ENCODE data around the gene CARD9. TPM values are rescaled to one million over a fixed set of nuclear protein-coding genes. Genes with fewer than 3 reads are reported as not detected.

CARD9 gene
- polyA plus RNA-seq, 1 of the 3 experiments (the other 2 are of a cell fraction) = 1.1 TPM

- TF ChIP-seq REST (IDR thresholded peaks at IDR 0.05; ENCODE audit: low read depth, low read length) (no peak), MEF2A (IDR thresholded peaks at IDR 0.05; ENCODE audit: borderline replicate concordance, low read depth) (no peak), EP300 (IDR thresholded peaks at IDR 0.05; ENCODE audit: borderline replicate concordance in 1 of 2, low read depth in 1 of 2, low read length in 1 of 2) (peak in 1 of 2 experiments; percentile 56; a peak in 2 of 4 replicates), TEAD4 (IDR thresholded peaks at IDR 0.05; ENCODE audit: borderline replicate concordance, insufficient read depth) (no peak), GABPA (IDR thresholded peaks at IDR 0.05; ENCODE audit: low read depth) (no peak), TCF12 (IDR thresholded peaks at IDR 0.05) (peak; percentile 78), RCOR1 (IDR thresholded peaks at IDR 0.05; ENCODE audit: low read length) (peak; percentile 75; the same call in 1 of the 2 replicates), CTCF (IDR thresholded peaks at IDR 0.05) (no peak), FOSL2 (IDR thresholded peaks at IDR 0.05; ENCODE audit: borderline replicate concordance, low read depth) (no peak), ELF1 (IDR thresholded peaks at IDR 0.05) (no peak), SIN3A (IDR thresholded peaks at IDR 0.05; ENCODE audit: borderline replicate concordance, low read depth, low read length) (no peak), POLR2AphosphoS5 (IDR thresholded peaks at IDR 0.05; ENCODE audit: low read depth, low read length) (peak; percentile 38; the same call in 1 of the 2 replicates), TAF1 (IDR thresholded peaks at IDR 0.05; ENCODE audit: borderline replicate concordance, low read depth, low read length) (no peak)
- TF ChIP-seq, protein P1, sequence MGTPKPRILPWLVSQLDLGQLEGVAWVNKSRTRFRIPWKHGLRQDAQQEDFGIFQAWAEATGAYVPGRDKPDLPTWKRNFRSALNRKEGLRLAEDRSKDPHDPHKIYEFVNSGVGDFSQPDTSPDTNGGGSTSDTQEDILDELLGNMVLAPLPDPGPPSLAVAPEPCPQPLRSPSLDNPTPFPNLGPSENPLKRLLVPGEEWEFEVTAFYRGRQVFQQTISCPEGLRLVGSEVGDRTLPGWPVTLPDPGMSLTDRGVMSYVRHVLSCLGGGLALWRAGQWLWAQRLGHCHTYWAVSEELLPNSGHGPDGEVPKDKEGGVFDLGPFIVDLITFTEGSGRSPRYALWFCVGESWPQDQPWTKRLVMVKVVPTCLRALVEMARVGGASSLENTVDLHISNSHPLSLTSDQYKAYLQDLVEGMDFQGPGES (IDR thresholded peaks at IDR 0.05; ENCODE audit: low read depth, low read length) = no peak
- TF ChIP-seq, protein P2, sequence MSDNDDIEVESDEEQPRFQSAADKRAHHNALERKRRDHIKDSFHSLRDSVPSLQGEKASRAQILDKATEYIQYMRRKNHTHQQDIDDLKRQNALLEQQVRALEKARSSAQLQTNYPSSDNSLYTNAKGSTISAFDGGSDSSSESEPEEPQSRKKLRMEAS (IDR thresholded peaks at IDR 0.05; ENCODE audit: low read depth) = peak; percentile 82
- TF ChIP-seq, protein P3, sequence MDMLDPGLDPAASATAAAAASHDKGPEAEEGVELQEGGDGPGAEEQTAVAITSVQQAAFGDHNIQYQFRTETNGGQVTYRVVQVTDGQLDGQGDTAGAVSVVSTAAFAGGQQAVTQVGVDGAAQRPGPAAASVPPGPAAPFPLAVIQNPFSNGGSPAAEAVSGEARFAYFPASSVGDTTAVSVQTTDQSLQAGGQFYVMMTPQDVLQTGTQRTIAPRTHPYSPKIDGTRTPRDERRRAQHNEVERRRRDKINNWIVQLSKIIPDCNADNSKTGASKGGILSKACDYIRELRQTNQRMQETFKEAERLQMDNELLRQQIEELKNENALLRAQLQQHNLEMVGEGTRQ (IDR thresholded peaks at IDR 0.05; ENCODE audit: borderline replicate concordance, low read depth, low read length) = peak; percentile 48; the same call in 1 of the 2 replicates
Observed at GRCh38 chr9:136326061-136326760, 47.3 kb downstream of the CARD9 start (continued).

Data from SK-N-SH (cell line).